ENCODE measurements around the gene LOX.

The LOX gene

GRCh38 chr5:122081541-122081940 is 3.5 kb upstream of the LOX start:
- Histone ChIP-seq H3K4me1 (ENCODE audit: control insufficient read depth in 5 of 5, insufficient read depth in 5 of 5, low read length in 5 of 5) (peaks cover 0 to 22% (median 18%) of the 10 kb centered on the region in 5 donors), H3K36me3 (ENCODE audit: control insufficient read depth in 5 of 5, insufficient read depth in 5 of 5, low read length in 5 of 5) (no peaks in the 10 kb centered on the region), H3K9ac (ENCODE audit: low read length in 5 of 5) (no peak overlapping the region), H3K9me3 (ENCODE audit: control insufficient read depth in 5 of 5, low read length in 5 of 5) (peaks cover 0 to 2% (median 0%) of the 10 kb centered on the region in 5 donors), H3K27me3 (ENCODE audit: control insufficient read depth in 5 of 5, insufficient read depth in 4 of 5, low read length in 5 of 5) (no peaks in the 10 kb centered on the region), H3K4me3 (ENCODE audit: low read depth in 1 of 5, low read length in 5 of 5) (no peak overlapping the region), H3K27ac (ENCODE audit: low read depth, low read length) (no peak overlapping the region)

GRCh38 chr5:122077366-122078115 is 518 bp downstream of the LOX start:
- H3K36me3 ChIP-seq (ENCODE audit: control insufficient read depth in 5 of 5, insufficient read depth in 5 of 5, low read length in 5 of 5): peaks cover 6 to 14% (median 11%) of the 10 kb centered on the region in 5 donors
- H3K9me3 ChIP-seq (ENCODE audit: control insufficient read depth in 5 of 5, low read length in 5 of 5): no peaks in the 10 kb centered on the region
- H3K27ac ChIP-seq (ENCODE audit: low read depth, low read length): peak overlapping the region; percentile 78
- H3K27me3 ChIP-seq (ENCODE audit: control insufficient read depth in 5 of 5, insufficient read depth in 4 of 5, low read length in 5 of 5): no peaks in the 10 kb centered on the region
- H3K4me1 ChIP-seq (ENCODE audit: control insufficient read depth in 5 of 5, insufficient read depth in 5 of 5, low read length in 5 of 5): peaks cover 0 to 42% (median 33%) of the 10 kb centered on the region in 5 donors
- H3K4me3 ChIP-seq (ENCODE audit: low read depth in 1 of 5, low read length in 5 of 5): peak overlapping the region; percentile 82 to 94 (median 88)
- peak overlapping the region; percentile 23 to 79 (median 70) for H3K9ac ChIP-seq (ENCODE audit: low read length in 5 of 5)

- peak overlapping the region; percentile 65 to 94 (median 88) for H3K4me3 ChIP-seq (ENCODE audit: low read depth in 1 of 5, low read length in 5 of 5)
- H3K36me3 ChIP-seq (ENCODE audit: control insufficient read depth in 5 of 5, insufficient read depth in 5 of 5, low read length in 5 of 5): peaks cover 6 to 17% (median 16%) of the 10 kb centered on the region in 5 donors
- H3K9ac ChIP-seq (ENCODE audit: low read length in 5 of 5): peak overlapping the region; percentile 23 to 81 (median 71)
- no peaks in the 10 kb centered on the region for H3K9me3 ChIP-seq (ENCODE audit: control insufficient read depth in 5 of 5, low read length in 5 of 5)
- peaks cover 0 to 42% (median 34%) of the 10 kb centered on the region in 5 donors for H3K4me1 ChIP-seq (ENCODE audit: control insufficient read depth in 5 of 5, insufficient read depth in 5 of 5, low read length in 5 of 5)
- peak overlapping the region; percentile 78 for H3K27ac ChIP-seq (ENCODE audit: low read depth, low read length)
- H3K27me3 ChIP-seq (ENCODE audit: control insufficient read depth in 5 of 5, insufficient read depth in 4 of 5, low read length in 5 of 5): no peaks in the 10 kb centered on the region
Measured at GRCh38 chr5:122076669-122077365, 1.2 kb downstream of the LOX start.

GRCh38 chr5:122076050-122076461 is 2.0 kb downstream of the LOX start:
- H3K36me3 ChIP-seq (ENCODE audit: control insufficient read depth in 5 of 5, insufficient read depth in 5 of 5, low read length in 5 of 5): peaks cover 6 to 23% (median 16%) of the 10 kb centered on the region in 5 donors
- peaks cover 0 to 43% (median 34%) of the 10 kb centered on the region in 5 donors for H3K4me1 ChIP-seq (ENCODE audit: control insufficient read depth in 5 of 5, insufficient read depth in 5 of 5, low read length in 5 of 5)
- H3K4me3 ChIP-seq (ENCODE audit: low read depth in 1 of 5, low read length in 5 of 5): peak overlapping the region; percentile 65 to 94 (median 88)
- H3K9me3 ChIP-seq (ENCODE audit: control insufficient read depth in 5 of 5, low read length in 5 of 5): no peaks in the 10 kb centered on the region
- no peaks in the 10 kb centered on the region for H3K27me3 ChIP-seq (ENCODE audit: control insufficient read depth in 5 of 5, insufficient read depth in 4 of 5, low read length in 5 of 5)
- peak overlapping the region; percentile 78 for H3K27ac ChIP-seq (ENCODE audit: low read depth, low read length)
- peak overlapping the region; percentile 10 to 81 (median 70) for H3K9ac ChIP-seq (ENCODE audit: low read length in 5 of 5)

- Histone ChIP-seq H3K4me3 (ENCODE audit: low read depth in 1 of 5, low read length in 5 of 5) (no peak overlapping the region), H3K4me1 (ENCODE audit: control insufficient read depth in 5 of 5, insufficient read depth in 5 of 5, low read length in 5 of 5) (peaks cover 0 to 42% (median 34%) of the 10 kb centered on the region in 5 donors), H3K27ac (ENCODE audit: low read depth, low read length) (no peak overlapping the region), H3K36me3 (ENCODE audit: control insufficient read depth in 5 of 5, insufficient read depth in 5 of 5, low read length in 5 of 5) (peaks cover 16 to 37% (median 29%) of the 10 kb centered on the region in 5 donors), H3K9me3 (ENCODE audit: control insufficient read depth in 5 of 5, low read length in 5 of 5) (no peaks in the 10 kb centered on the region), H3K27me3 (ENCODE audit: control insufficient read depth in 5 of 5, insufficient read depth in 4 of 5, low read length in 5 of 5) (no peaks in the 10 kb centered on the region), H3K9ac (ENCODE audit: low read length in 5 of 5) (no peak overlapping the region)
Measured at GRCh38 chr5:122073864-122074263, 4.2 kb downstream of the LOX start.

- Histone ChIP-seq H3K27ac (ENCODE audit: low read depth, low read length) (no peak overlapping the region), H3K27me3 (ENCODE audit: control insufficient read depth in 5 of 5, insufficient read depth in 4 of 5, low read length in 5 of 5) (no peaks in the 10 kb centered on the region), H3K9ac (ENCODE audit: low read length in 5 of 5) (no peak overlapping the region), H3K9me3 (ENCODE audit: control insufficient read depth in 5 of 5, low read length in 5 of 5) (no peaks in the 10 kb centered on the region), H3K4me3 (ENCODE audit: low read depth in 1 of 5, low read length in 5 of 5) (no peak overlapping the region), H3K36me3 (ENCODE audit: control insufficient read depth in 5 of 5, insufficient read depth in 5 of 5, low read length in 5 of 5) (peaks cover 16 to 39% (median 30%) of the 10 kb centered on the region in 5 donors), H3K4me1 (ENCODE audit: control insufficient read depth in 5 of 5, insufficient read depth in 5 of 5, low read length in 5 of 5) (peaks cover 0 to 42% (median 31%) of the 10 kb centered on the region in 5 donors)
Measured at GRCh38 chr5:122073018-122073417, 5.0 kb downstream of the LOX start.

GRCh38 chr5:122067390-122067789 is 10.7 kb downstream of the LOX start:
- no peaks in the 10 kb centered on the region for H3K27me3 ChIP-seq (ENCODE audit: control insufficient read depth in 5 of 5, insufficient read depth in 4 of 5, low read length in 5 of 5)
- H3K4me3 ChIP-seq (ENCODE audit: low read depth in 1 of 5, low read length in 5 of 5): no peak overlapping the region

GRCh38 chr5:122064992-122065391 is 13.1 kb downstream of the LOX start:
- Histone ChIP-seq H3K27ac (ENCODE audit: low read depth, low read length) (no peak overlapping the region), H3K9ac (ENCODE audit: low read length in 5 of 5) (no peak overlapping the region), H3K4me1 (ENCODE audit: control insufficient read depth in 5 of 5, insufficient read depth in 5 of 5, low read length in 5 of 5) (peaks cover 0 to 10% (median 0%) of the 10 kb centered on the region in 5 donors), H3K4me3 (ENCODE audit: low read depth in 1 of 5, low read length in 5 of 5) (no peak overlapping the region), H3K27me3 (ENCODE audit: control insufficient read depth in 5 of 5, insufficient read depth in 4 of 5, low read length in 5 of 5) (no peaks in the 10 kb centered on the region), H3K9me3 (ENCODE audit: control insufficient read depth in 5 of 5, low read length in 5 of 5) (no peaks in the 10 kb centered on the region), H3K36me3 (ENCODE audit: control insufficient read depth in 5 of 5, insufficient read depth in 5 of 5, low read length in 5 of 5) (peaks cover 8 to 20% (median 15%) of the 10 kb centered on the region in 5 donors)

More at GRCh38 chr5:122067390-122067789, 10.7 kb downstream of the LOX start:
- no peak overlapping the region for H3K27ac ChIP-seq (ENCODE audit: low read depth, low read length)
- peaks cover 10 to 30% (median 24%) of the 10 kb centered on the region in 5 donors for H3K36me3 ChIP-seq (ENCODE audit: control insufficient read depth in 5 of 5, insufficient read depth in 5 of 5, low read length in 5 of 5)
- peaks cover 0 to 10% (median 0%) of the 10 kb centered on the region in 5 donors for H3K4me1 ChIP-seq (ENCODE audit: control insufficient read depth in 5 of 5, insufficient read depth in 5 of 5, low read length in 5 of 5)
- no peak overlapping the region for H3K9ac ChIP-seq (ENCODE audit: low read length in 5 of 5)
- no peaks in the 10 kb centered on the region for H3K9me3 ChIP-seq (ENCODE audit: control insufficient read depth in 5 of 5, low read length in 5 of 5)

GRCh38 chr5:122063836-122064235 is 14.2 kb downstream of the LOX start:
- H3K27ac ChIP-seq (ENCODE audit: low read depth, low read length): no peak overlapping the region
- peaks cover 0 to 8% (median 5%) of the 10 kb centered on the region in 5 donors for H3K36me3 ChIP-seq (ENCODE audit: control insufficient read depth in 5 of 5, insufficient read depth in 5 of 5, low read length in 5 of 5)
- H3K4me3 ChIP-seq (ENCODE audit: low read depth in 1 of 5, low read length in 5 of 5): no peak overlapping the region
- peaks cover 0 to 13% (median 0%) of the 10 kb centered on the region in 5 donors for H3K4me1 ChIP-seq (ENCODE audit: control insufficient read depth in 5 of 5, insufficient read depth in 5 of 5, low read length in 5 of 5)
- H3K9me3 ChIP-seq (ENCODE audit: control insufficient read depth in 5 of 5, low read length in 5 of 5): no peaks in the 10 kb centered on the region
- H3K27me3 ChIP-seq (ENCODE audit: control insufficient read depth in 5 of 5, insufficient read depth in 4 of 5, low read length in 5 of 5): no peaks in the 10 kb centered on the region
- no peak overlapping the region for H3K9ac ChIP-seq (ENCODE audit: low read length in 5 of 5)

GRCh38 chr5:122062205-122062604 is 15.9 kb downstream of the LOX start:
- no peak overlapping the region for H3K4me3 ChIP-seq (ENCODE audit: low read depth in 1 of 5, low read length in 5 of 5)
- H3K27ac ChIP-seq (ENCODE audit: low read depth, low read length): no peak overlapping the region
- H3K9me3 ChIP-seq (ENCODE audit: control insufficient read depth in 5 of 5, low read length in 5 of 5): no peaks in the 10 kb centered on the region
- H3K36me3 ChIP-seq (ENCODE audit: control insufficient read depth in 5 of 5, insufficient read depth in 5 of 5, low read length in 5 of 5): peaks cover 0 to 4% (median under 1%) of the 10 kb centered on the region in 5 donors
- no peaks in the 10 kb centered on the region for H3K27me3 ChIP-seq (ENCODE audit: control insufficient read depth in 5 of 5, insufficient read depth in 4 of 5, low read length in 5 of 5)
- H3K9ac ChIP-seq (ENCODE audit: low read length in 5 of 5): no peak overlapping the region
- peaks cover 0 to 11% (median under 1%) of the 10 kb centered on the region in 5 donors for H3K4me1 ChIP-seq (ENCODE audit: control insufficient read depth in 5 of 5, insufficient read depth in 5 of 5, low read length in 5 of 5)
